Measurements from ENCODE around the gene STAT5B.
"Not testable (repeated sequence)": the region's sequence is repeated elsewhere in the genome, so short reads cannot be mapped to it uniquely, and the experiment has no call there.

Gene STAT5B

DNA sequence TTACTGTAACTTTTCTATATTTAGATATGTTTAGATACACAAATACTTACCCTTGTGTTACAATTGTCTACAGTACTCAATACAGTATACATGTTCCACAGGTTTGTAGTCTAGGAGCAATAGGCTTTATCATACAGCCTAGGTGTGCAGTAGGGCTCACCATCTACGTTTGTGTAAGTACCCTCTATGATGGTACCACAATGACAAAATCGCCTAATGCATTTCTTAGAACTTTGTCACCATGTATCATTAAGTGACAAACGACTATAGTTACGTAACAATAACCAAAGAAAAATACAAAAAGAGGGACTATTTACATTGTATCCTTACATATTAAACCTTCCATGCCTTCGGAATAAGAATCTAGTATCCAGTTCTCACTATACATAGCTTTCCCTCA, 8.0 kb downstream of the STAT5B start:
- DNase-seq (ENCODE audit: low read depth, low spot score), result no peak

DNA sequence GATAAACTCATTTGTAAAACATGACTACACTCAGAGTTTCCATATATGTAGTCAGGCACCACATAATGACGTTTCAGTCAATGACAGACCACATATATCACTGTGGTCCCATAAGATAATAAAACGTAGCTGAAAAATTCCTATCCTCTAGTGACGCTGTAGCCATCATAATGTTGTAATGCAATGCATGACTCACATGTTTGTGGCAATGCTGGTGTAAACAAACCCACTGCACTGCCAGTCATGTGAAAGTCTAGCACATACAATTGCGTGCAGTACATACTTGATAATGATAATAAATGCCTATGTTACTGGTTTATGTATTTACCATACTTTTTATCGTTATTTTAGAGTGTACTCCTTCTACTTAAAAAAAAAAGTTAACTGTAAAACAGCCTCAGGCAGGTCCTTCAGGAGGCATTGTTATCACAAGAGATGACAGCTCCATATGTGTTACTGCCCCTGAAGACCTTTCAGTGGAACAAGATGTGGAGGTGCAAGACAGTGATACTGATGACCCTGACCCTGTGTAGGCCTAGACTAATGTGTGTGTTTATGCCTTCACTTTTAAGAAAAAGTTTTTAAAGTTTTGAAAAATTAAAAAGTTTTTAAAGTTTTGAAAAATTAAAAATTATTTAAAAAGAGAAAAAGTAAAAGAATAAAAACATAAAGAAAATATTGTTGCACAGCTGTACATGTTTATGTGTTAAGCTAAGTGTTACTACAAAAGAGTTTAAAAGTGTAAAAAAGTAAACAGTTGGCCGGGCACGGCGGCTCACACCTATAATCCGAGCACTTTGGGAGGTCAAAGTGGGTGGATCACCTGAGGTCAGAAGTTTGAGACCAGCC, 9.0 kb downstream of the STAT5B start:
- no peak for DNase-seq (ENCODE audit: low read depth, low spot score)

DNA sequence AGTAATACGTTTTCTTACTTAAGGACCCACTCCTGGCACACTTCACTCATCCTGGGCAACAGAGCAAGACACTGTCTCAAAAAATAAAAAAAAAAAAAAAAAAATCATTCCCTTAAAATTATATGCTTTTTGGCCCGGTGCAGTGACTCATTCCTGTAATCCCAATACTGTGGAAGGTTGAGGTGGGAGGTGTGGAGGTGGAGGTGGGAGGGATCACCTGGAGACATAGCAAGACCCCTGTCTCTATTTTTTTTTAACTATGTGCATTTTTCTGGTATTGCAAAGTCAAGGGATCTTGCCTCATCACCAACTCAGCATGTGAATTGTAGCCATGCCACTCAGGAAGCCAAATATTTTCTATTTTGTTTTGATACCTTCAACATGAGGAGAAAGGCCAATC, 9.7 kb downstream of the STAT5B start:
- no peak for DNase-seq (ENCODE audit: low read depth, low spot score)

GRCh38 chr17:42264366-42264765, 11.8 kb downstream of the STAT5B start:
- DNase-seq (ENCODE audit: low read depth, low spot score), result not testable (repeated sequence)

DNA sequence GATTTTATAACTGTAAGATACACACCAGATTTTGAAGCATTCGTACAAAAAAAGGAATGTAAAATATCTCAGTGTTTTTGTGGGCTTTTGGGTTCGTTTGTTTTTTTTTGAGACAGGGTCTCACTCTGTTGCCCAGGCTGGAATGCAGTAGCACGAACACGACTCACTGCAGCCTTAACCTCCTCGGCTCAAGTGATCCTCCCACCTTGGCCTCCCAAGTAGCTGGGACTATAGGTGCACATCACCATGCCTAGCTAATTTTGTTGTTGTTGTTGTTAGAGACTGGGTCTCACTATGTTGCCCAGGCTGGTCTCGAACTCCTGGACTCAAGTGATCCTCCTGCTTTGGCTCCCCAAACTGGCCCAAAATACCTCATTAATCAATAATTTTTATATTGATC, 15.9 kb downstream of the STAT5B start:
- no peak for DNase-seq (ENCODE audit: low read depth, low spot score)

GRCh38 chr17:42255445-42255844, 20.7 kb downstream of the STAT5B start:
- DNase-seq (ENCODE audit: low read depth, low spot score), result no peak

DNA sequence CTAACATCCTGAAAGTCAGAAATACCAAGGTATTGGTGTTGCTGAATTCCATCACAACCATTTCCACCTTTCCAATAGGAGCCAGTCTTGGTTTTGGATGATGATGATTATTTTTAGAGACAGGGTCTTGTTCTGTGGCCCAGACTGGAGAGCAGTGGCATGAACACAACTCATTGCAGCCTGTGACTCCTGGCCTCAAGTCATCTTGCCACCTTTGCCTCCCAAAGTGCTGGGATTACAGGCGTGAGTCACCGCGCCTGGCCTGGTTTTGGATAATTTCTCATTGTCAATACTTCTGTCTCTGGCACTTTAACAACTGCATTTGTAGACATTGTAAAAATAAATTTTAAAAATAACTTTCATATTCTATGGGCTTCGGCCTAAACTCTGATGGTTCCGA, 22.6 kb downstream of the STAT5B start:
- DNase-seq (ENCODE audit: low read depth, low spot score), result no peak

DNA sequence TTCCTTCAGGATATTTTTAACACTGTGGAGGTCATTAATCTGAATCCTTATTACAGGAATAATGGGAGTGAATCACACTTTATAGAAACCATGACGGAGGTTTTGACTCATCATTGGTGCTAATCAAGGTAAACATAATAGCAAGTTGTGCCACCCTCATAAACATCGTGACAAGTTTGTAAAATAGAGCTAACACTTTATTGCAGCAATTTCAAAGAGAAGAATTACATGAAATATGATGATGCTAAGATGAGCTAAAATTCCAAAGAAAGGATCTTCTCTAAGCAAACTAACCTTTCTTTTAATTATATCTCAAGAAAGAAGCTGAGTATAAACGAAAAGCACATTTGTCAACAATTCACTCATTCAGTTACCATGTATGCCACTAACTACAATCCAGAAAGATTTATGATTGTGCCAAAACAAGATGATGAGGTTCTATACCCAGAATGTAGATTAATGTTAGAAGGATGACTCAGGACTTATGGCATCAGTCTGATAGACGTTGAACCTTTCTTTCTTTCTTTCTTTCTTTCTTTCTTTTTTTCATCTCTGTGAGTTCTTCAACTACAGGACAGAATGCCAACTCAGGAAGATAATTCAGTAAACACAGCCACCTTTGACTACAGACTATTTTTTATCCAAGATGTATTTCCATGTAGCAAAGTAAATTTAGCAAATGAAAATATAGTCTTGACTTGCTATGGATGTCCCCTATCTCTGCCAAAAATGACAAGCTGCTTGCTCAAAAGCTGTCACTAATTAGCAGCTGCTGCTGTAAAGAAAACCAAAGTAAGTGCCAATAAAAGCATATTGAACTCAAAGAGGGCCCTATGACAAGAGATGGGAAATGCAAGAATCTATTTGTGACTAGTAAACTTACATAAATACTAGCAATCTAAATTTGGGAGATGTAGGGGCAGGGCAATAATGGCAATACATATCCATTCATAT, 23.3 kb downstream of the STAT5B start:
- DNase-seq (ENCODE audit: low read depth, low spot score), result no peak

DNA sequence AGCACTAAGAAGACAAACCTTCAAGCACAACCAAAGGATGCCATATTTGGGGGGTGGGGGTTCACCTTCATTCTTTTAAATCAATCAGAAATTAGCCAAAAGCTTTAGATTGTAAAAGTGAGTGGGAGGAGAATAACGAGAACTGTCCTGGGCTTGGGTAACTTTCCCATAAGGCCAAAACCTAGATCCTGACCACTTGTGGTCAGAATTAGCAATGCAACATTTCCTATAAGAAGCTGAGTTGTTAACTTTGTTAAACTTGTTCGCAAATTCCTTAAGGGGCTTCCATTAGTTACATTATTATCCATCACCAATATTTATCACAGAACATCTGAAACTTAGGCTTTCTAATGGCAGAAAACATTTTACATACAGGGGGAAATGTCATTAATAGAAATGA, 25.1 kb downstream of the STAT5B start:
- DNase-seq (ENCODE audit: low read depth, low spot score), result no peak

- no peak for DNase-seq (ENCODE audit: low read depth, low spot score)
These were observed 26.3 kb downstream of the STAT5B start for GRCh38 chr17:42249681-42250446.

GRCh38 chr17:42248351-42249179, 27.6 kb downstream of the STAT5B start:
- no peak for DNase-seq (ENCODE audit: low read depth, low spot score)

- no peak for DNase-seq (ENCODE audit: low read depth, low spot score)
These were observed 28.5 kb downstream of the STAT5B start for GRCh38 chr17:42247734-42248133.

DNA sequence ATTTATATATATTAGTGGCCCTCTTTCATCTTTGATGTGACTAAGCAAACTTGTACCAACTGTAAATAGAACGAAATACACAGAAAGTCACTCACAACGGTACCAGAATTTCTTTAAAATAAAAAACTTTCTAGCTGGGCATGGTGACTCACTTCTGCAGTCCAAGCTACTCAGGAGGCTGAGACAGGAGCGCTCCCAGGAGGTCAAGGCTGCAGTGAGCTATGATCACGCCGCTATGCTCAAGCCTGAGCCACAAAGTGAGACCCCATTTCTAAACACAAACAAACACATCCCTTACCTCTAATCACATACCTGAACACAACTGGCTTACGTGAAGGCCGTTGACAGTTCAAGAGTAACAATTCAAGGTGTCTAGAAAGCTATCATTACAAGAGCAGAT, 29.7 kb downstream of the STAT5B start:
- DNase-seq (ENCODE audit: low read depth, low spot score), result no peak

- DNase-seq (ENCODE audit: low read depth, low spot score), result not testable (repeated sequence)
These were observed 31.0 kb downstream of the STAT5B start for GRCh38 chr17:42245183-42245582.

DNA sequence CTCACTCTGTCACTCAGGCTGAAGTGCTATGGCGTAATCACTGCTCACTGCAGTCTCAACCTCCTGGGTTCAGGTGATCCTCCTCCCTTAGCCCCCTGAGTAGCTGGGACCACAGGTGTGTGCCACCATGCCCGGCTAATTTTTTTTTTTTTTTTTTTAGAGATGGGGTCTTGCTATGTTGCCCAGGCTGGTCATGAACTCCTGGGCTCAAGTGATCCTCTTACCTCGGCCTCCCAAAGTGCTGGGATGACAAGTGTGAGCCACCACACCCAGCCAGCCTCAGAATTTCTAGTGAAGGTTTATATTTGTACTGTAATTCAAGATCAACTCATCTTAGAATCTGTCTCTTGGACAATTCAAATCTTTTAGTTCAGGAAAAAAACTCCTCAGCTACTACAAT, 32.1 kb downstream of the STAT5B start:
- DNase-seq (ENCODE audit: low read depth, low spot score), result not testable (repeated sequence)

- DNase-seq (ENCODE audit: low read depth, low spot score), result no peak
These were observed 32.7 kb downstream of the STAT5B start for GRCh38 chr17:42243493-42243982.

- no peak for DNase-seq (ENCODE audit: low read depth, low spot score)
These were observed 34.3 kb downstream of the STAT5B start for GRCh38 chr17:42241871-42242270.

DNA sequence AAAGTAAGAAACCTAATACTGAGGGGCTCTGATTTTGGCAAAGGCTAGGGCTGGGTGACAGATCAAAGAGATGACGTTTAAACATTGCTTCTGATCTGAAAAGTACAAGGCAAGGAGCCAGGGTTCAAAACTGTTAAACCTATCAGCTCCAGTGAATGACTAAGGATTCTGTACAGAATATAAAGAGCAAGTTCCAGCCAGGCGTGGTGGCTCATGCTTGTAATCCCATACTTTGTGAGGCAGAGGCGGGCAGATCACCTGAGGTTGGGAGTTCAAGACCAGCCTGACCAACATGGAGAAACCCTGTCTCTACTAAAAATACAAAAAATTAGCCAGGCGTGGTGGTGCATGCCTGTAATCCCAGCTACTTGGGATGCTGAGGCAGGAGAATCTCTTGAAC, 35.3 kb downstream of the STAT5B start:
- not testable (repeated sequence) for DNase-seq (ENCODE audit: low read depth, low spot score)

DNA sequence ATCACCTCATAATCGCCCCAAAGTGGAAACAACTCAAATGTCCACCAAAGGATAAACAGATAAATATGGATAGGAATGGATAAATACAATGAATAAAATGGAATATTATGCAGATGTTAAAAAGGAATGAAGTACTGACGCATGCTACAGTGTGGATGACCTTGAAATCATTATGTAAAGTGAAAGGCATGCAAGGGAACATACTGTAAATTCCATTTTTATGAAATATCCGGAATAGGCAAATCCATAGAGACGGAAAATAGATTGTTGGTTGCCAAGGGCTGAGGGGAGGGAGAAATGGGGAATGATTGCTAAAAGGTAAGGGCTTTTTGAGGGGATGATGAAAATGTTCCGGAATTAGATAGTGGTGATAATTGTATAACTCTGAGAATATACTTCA, 36.0 kb downstream of the STAT5B start:
- no peak for DNase-seq (ENCODE audit: low read depth, low spot score)

DNA sequence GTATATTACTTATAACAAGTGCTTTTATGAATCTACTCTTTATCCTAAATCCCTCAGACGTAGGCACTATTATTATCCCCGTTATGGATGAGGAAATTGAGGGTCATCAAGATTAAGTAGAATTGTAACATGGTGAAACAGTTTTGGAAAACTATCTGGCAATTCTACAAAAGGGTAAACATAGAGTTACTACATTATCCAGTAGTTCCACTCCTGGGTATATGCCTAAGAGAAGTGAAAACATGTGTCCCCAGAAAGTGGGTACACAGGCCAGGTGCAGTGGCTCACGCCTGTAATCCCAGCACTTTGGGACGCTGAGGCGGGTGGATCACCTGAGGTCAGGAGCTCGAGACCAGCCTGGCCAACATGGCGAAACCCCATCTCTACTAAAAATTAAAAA, 36.6 kb downstream of the STAT5B start:
- DNase-seq (ENCODE audit: low read depth, low spot score), result not testable (repeated sequence)

DNA sequence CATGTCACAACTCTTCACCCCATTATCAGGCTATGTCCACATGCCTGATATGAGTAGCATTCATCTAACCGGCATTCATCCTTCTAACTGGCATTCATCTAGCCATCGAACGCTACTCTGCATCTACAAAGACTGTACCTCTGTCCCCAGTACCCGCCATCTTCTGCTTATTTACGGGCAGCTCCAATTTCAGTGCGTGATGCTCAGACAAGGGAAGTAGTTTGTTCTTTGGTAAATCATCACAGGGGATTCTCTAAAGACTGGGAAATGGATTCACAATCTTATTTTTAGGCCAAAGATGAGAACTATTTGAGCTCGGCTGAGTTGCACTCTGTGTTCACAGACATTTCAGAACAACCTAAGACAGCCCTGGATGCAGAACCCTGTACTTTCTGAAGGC, 39.4 kb downstream of the STAT5B start:
- no peak for DNase-seq (ENCODE audit: low read depth, low spot score)

Measured in iPS DF 19.7 (cell line).